HL-60/S4 treated with retinoic acid at 250 ng/mL for 4 days and 3 days (cell line): Measurements from ENCODE around the gene CYP2E1.
"Not testable (repeated sequence)": the region's sequence is repeated elsewhere in the genome, so short reads cannot be mapped to it uniquely, and the experiment has no call there.

ENCODE experiments used
- in situ Hi-C: fragments of 300-500 bp; cut with MboI; formaldehyde crosslinking; loops from 2 replicates; pipeline ENCODE4 v1.7.0; 2022; ENCODE audit warnings: low sequenced_read_pairs

CYP2E1 gene

GRCh38 chr10:133568831-133569527, 41.8 kb downstream of the CYP2E1 start:
- in situ Hi-C loops, result not testable (repeated sequence)

- in situ Hi-C loops, result loop anchor here (10.0 kb wide), 1 partner anchor 155 kb away; no protein-coding TSS in a partner anchor
Measured at GRCh38 chr10:133569801-133570200, 42.6 kb downstream of the CYP2E1 start.

GRCh38 chr10:133572055-133572454, 44.9 kb downstream of the CYP2E1 start:
- in situ Hi-C loops, result loop anchor here (10.0 kb wide), 1 partner anchor 157 kb away; no protein-coding TSS in a partner anchor

GRCh38 chr10:133573460-133573859, 46.3 kb downstream of the CYP2E1 start:
- in situ Hi-C loops, result loop anchor here (10.0 kb wide), 1 partner anchor 159 kb away; no protein-coding TSS in a partner anchor

- in situ Hi-C loops, result loop anchor here (10.0 kb wide), 1 partner anchor 162 kb away; no protein-coding TSS in a partner anchor
Measured at GRCh38 chr10:133577037-133577436, 49.9 kb downstream of the CYP2E1 start.
